HG03354 (cell line): ENCODE data around the gene ATAD3C.
"Not testable (repeated sequence)": the region's sequence is repeated elsewhere in the genome, so short reads cannot be mapped to it uniquely, and the experiment has no call there.

ENCODE experiments used
- ATAC-seq: cut with Tn5 transposase; IDR thresholded peaks from one replicate; pipeline ENCODE4 v1.9.1; 2021; ENCODE audit warnings: mild to moderate bottlenecking; ENCODE audit not compliant: unreplicated experiment, poor library complexity, severe bottlenecking

The ATAD3C gene

DNA sequence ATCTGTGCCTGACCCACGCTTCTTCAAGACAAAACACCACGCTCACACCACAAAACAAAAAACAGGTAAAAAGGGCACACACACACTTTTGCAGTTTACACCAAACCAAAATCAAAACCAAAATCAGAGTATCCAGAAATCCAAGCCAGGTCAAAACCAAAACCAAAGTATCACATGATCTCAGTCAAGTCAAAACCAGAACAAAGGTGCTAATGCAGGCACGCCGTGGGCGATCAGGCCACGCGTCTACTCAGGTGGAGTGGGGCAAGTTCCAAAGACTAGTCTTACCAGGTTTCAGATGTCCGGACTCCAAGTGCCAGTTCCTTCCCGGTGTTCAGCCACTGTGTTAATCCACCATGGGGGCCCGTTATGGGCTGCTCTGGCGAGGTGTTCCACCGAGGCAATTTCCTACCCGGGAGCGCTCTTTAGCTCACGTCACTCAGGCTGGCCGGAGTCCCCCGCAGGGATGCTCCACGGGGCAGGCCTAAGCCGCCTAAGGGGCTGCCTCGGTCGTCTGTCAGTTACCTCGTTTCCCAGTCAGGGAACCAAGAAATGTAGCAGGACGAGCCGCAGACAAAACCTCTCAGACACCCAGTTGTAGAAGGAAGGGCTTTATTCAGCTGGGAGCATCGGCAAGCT is 31.5 kb upstream of the ATAD3C start:
- ATAC-seq: not testable (repeated sequence)

DNA sequence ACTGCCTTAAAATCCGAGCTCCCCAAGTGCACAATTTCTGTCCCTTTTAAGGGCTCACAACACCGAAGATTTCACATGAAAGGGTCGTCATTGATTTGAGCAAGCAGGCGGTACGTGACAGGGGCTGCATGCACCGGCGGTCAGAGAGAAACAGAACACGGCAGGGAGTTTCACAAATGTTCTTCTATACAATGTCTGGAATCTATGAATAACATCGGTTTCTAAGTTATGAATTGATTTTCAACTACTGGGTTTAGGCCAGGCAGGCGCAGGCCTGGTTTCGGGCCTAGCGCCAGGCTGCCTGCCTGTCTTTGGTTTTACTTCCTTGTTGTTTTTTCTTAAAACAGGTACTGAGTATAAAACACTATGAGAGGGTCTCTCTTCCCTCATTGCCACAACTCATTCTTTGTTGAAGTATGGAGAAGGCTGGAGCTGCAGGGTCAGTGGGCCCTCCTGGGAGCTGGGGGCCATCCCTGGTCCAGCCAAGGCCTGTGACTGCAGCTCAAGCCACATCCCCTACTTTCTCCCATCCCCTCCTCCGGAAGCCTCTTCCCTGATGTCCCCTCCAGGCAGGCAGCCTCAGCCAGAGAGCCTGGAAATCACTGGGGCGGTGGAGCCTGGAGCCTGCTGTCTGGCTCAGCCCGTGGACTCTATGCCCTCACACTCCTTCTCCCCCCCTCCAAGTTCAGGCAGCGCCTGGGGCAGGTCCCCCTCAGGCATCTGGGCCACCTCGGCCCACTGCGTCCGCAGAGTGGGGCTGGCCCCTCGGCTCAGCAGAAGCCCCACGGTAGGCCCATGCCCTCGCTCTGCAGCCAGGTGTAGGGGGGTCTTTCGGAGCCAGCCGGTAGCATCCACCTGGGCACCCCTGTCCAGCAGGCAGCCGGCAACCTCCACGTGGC is 30.8 kb upstream of the ATAD3C start:
- no peak for ATAC-seq

DNA sequence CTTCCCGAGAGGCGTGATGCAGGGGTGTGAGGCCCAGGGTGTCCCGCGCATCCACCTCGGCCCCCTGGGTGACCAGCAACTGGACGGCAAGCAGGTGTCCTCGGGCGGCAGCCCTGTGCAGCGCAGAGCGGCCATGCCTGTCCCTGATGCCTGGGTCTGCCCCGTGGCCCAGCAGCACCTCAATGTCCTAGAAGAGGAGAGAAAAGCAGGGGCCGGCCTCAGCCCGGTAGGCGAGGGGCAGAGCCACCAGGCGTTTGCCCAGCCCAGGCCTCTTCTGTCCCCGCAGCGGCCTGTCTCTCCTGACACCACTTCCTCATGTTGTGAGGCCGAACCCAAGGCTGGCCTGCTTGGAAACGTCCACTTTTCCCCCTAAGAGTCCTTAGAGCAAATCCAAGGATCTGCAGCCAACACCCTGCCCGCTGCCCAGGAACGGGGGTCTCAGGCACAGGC is 30.1 kb upstream of the ATAD3C start:
- no peak for ATAC-seq

DNA sequence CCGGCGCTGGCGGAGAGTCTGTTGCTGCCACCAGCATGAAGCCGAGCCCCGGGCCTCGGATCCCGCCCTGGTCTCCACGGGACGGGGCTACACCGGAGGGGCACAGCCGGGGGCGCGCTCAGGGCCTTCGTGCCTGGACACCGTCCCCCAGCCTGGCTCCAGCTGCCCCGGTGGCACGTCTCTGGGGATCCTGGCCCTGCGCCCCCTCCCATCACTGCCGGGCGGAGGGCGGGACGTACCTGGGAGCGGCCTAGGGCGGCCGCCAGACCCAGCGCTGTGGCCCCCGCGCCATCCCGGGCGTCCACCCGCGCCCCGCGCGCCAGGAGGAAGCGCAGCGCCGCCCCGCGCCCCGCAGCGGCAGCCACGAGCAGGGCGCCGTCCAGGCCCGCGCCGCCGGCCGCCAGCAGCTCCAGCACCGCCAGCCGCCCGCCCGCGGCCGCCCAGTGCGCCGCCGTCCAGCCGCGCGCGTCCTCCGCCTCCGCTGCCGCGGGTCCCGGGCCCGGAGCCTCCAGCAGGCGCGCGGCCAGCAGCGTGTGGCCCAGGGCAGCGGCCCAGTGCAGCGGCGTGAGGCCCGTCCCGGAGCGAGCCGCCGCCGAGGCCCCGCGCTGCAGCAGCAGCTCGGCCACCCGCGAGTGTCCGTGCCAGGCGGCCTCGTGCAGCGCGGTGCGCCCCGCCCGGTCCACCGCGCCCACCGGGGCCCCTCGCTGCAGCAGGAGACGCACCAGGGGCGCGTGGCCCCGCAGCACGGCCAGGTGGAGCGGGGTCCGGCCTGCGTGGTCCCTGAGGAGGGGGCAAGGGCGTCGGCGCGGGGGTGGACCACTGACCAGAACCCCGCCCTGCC is 29.5 kb upstream of the ATAD3C start:
- no peak for ATAC-seq

DNA sequence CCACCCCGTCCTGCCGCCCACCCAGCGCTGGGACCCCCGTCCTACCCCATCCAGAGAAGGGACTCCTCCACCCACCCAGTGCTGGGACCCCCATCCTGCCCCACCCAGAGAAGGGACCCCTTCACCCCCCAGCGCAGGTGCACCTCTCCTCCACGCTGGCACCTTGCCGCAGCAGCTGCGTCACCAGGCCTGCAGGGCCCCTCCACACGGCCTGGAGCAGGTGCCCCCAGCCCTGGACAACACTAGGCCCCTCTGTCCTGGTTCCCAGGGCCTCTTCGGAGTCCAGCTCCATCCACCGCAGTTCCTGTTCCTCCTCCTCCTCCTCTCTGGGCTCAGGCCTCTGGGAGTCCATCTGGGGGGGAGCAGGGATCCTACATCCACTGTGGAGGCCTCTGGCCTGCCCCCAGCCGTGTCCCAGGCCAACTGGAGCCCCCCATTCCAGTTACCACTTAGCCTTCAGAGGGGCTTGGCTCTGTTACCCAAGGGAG is 28.8 kb upstream of the ATAD3C start:
- no peak for ATAC-seq

DNA sequence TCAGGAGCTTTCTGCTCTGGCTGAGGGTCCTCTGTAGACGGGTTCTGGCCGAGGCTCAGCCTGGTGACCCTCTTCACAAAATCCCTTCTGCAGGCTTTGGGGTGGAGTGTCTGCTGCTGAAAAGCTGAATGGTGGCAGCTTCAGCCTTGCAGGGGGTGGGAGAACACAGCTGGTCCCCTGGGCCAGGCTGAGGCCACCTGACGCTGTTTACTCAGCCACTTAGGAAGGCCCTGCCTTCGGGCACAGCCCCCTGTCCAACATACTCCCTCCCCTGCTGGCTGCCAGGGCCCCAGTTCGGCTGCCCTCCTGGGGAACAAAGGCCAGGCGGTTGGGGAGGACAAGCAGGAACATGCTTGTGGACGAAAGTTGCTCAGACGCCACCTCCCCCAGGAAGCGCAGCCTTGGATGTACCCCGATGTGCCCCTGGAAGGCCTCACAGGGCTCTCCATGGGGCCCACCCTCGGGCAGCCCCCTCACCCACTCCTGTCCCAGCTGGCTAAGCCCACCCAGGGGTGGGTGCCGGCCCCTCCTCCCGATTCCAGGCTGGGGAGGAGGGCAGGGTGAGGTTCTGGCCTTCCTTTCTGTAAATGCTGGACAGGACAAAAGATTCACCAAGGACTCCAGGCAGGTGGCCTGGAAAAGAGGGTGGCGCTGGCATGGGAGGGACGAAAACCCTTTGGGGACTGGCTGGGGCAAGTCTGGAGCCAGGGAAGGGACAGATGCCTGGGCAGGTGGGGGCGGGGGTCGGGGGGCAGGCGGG is 28.2 kb upstream of the ATAD3C start, which contains the start of gene ANKRD65:
Gene ANKRD65, minus strand, starts transcription at position 130 of the 760 bp plus-strand sequence. CDS start 271 bp downstream, outside the sequence.
- ATAC-seq: no peak

DNA sequence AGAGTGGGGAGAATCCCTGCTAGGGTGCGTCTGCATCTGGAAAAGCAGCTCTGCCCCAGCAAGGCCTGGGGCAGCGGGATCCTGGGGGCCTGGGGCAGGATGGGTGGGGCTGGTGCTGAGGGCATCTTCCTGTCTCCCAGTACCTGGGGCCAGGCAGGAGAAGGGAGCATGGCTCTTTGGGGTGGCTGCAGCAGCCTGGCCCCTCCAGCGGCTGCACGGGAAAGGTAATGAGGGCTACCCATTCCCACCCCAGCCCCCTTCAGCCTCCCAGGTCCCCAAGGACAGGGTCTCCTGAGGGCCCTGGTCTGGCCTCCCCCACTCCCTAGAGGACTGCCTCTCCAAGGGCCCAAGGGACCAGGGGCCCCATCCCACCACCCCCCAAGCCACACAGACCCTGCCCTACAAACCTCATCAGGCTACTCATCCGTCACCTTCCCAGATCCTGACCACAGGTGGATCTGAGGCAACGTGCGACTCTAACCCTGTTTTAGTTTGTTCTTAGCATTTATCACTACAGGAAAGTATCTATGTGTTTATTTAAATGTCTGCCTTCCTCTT is 27.5 kb upstream of the ATAD3C start:
- ATAC-seq: no peak

DNA sequence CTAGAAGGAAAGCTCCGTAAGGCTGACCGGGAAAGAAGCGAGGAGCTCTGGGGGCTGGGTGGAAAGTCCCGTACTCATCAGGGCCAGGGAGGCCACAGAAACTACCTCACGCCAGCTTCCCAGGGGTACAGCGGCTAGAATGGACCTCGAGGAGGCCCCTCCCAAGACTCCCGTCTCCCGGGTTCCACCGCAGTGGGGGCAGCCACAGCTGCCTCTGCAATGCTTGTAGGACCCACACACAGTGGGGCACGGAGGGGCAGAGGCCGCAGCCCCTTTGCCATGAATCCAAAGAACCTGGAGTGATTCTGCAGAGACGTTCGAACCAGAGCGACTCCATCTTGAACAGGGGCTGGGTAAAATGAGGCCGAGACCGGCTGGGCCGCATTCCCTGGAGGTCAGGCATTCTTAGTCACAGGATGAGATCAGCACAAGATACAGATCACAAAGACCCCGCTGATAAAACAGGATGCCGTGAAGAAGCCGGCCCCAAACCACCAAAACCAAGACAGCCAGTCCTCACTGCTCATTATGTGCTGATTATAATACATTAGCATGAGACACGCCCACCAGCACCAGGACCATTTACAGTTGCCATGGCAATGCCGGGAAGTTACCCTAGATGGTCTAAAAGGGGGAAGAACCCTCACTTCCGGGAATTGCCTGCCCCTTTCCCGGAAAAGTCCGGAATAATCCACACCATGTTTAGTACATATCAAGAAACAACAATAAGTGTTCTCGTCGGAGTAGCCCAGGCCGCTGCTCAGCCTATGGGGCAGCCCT is 26.8 kb upstream of the ATAD3C start:
- no peak for ATAC-seq

DNA sequence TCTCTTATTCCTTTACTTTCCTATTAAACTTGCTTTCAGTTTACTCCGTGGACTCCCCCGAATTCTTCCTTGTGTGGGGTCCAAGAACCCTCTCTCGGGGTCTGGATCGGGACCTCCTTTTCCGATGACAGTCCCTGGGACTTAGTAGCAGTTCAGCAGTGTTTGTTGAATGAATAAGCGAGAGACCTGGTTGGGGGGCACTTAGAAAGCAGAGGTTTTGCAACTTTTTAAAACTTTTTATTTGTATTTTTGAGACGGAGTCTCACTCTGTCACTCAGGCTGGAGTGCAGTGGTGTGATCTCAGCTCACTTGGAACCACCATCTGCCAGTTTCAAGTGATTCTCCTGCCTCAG is 26.3 kb upstream of the ATAD3C start:
- ATAC-seq: no peak

DNA sequence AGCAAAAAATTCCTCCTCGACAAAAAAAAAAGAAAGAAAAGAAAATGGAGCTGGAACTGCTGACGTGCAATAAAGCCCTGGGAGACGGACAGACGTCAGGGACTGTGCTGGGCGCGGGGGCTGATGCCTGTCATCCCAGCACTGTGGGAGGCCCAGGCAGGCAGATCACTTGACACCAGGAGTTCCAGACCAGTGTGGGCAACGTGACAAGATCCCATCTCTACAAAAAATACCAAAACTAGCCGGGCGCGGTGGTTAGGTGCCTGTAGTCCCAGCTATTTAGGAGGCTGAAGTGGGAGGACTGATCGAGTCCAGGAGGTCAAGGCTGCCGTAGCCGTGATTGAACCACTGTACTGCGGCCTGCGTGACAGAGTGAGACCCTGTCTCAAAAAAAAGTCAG is 24.8 kb upstream of the ATAD3C start:
- ATAC-seq: no peak

DNA sequence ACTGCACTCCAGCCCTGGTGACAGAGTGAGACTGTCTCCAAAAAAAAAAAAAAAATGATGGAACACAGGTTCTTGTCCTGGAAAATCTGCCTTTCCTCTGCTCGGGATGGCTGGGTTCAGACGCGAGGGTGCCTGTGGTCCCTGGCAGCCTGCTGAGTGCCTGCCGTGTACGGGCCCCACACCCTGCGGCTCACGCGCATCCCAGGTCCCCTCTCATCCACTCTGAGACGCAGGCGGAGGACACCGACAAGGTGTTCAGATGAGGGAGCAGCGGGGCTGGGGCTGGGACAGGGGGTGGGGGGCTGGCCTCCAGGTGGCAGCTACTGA is 24.1 kb upstream of the ATAD3C start:
- no peak for ATAC-seq

DNA sequence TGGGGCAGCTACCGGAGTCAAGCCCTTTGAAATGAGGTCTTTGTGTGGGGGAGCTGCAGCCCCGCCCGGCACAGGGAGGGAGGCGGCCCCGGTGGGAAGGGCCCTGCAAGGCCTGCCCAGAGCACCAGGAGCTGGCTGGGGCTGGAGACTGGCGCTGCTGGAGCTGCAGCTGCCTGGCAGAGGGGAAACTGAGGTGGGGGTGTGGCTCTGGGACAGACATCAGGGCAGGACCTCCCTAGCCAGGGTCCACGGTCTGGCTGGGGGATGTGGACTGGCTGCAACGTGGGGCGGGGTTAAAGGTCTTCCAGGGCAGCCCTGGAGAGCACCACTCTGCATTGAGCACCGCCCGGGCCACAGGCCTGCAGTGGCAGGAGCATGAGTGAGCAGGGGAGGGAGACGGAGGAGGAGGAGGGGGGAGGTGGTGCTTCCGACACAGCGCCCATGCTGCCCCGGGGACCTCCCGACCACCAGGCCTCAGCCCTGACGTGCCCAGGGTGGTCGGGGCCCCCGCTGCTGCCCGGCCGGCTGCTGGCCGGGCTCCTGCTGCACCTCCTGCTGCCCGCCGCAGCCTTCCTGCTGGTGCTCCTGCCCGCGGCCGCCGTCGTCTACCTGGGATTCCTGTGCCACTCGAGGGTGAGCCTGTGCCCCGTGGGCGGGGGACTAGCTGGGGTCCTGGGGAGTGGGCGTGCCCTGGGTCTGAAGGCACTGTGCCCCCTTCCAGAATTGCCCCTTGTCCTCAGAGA is 23.6 kb upstream of the ATAD3C start:
- ATAC-seq: no peak

DNA sequence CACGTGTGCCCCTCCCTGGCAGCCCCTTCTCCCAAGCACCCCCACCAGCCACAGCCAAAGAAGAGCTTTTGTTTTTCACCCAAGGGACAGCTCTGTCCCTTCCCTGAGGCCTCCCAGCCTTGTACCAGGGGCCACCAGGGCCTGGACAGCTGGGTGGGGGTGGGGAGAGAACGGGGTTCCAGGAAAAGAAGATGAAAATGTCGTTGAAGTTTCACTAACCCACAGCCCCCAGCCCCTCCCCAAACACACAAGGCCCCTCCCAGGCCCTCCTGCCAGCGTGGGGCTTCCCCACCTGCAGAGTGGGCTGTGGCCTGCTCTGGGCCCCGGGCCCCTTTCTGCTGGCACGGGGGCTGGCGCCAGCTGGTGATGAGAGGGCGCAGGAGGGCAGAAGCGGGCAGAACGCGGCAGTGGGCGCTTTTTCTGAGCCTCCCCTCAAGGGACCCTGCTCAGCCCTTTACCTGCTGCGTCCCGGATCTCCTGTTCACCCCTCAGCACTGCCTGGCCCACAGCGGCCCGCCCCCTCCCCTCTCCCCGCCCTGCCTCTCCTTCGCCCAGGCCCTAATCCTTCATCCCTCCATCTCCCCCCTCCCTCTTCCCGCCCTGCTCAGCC is 22.9 kb upstream of the ATAD3C start:
- no peak for ATAC-seq

DNA sequence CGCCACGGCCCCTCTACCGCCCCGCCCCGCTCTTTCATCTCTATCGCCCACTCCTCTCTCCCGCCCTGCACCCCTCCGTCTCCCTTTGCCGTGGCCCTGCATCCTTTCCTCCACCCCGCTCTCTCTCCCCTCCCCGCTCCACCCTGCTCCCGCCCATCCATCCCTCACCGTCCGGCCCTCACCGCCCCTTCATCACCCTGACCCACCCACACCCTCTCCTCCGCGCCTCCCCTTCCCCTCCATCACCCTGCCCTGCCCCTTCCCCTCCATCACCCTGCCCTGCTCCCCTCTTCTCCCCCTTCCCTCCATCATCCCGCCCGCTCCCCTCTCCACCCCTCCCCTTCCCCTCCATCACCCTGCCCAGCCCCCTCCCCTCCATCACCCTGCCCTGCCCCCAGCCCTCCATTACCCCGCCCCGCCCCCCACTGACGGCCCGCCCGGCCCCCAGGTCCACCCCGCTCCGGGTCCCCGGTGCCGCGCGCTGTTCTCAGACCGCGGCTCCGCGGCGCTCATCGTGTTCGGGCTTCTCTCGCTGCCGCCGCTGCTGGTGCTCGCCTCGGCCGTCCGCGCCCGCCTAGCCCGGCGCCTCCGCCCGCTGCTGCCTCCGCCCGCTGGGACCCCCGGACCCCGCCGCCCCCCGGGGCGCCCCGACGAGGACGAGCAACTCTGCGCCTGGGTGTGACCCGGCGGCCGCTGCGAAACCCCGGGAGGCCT is 22.2 kb upstream of the ATAD3C start:
- no peak for ATAC-seq

DNA sequence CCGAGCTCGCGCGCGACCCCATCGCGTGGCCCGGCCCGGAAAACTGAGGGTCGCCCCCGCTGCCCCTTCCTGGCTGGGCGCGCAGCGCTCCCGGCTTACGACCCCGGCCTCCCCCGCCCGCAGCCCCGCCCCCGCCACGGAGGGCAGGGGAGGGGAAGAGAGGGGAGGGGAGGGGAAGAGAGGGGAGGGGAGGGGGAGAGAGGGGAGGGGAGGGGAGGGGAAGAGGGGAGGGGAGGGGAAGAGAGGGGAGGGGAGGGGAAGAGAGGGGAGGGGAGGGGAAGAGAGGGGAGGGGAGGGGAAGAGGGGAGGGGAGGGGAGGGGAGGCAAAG is 21.7 kb upstream of the ATAD3C start:
- ATAC-seq: no peak

DNA sequence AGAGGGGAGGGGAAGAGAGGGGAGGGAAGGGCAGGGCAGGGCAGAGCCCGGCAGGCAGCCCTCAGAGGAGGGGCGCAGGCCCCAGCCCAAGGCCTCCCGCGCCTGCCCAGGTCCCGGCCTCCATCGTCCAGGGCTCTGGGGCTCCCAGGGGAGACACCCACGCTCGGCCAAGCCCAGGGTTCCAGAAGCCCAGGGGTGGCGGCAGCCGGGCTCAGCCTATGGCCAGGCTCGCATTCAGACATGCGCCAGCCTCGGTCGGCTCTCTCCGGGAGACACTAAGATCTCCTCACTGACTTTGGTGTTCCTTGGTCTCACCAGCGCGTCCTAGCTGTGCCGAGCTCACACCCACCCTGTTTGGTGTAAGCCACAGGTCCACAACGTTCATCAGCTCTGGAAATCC is 21.3 kb upstream of the ATAD3C start:
- no peak for ATAC-seq

DNA sequence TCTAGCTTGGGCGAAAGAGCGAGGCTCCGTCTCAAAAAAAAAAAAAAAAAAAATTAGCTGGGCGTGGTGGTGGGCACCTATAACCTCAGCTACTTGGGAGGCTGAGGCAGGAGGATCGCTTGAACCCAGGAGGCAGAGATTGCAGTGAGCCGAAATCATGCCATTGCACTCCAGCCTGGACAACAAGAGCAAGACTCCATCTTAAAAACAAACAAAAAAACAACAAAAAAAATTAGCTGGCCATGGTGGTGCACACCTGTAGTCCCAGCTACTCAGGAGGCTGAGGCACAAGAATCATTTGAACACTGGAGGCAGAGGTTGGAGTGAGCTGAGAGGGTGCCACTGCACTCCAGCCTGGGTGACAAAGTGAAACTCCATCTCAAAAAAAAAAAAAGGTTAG is 20.5 kb upstream of the ATAD3C start:
- not testable (repeated sequence) for ATAC-seq
